ENCODE results near the gene ZBTB25.

DNA sequence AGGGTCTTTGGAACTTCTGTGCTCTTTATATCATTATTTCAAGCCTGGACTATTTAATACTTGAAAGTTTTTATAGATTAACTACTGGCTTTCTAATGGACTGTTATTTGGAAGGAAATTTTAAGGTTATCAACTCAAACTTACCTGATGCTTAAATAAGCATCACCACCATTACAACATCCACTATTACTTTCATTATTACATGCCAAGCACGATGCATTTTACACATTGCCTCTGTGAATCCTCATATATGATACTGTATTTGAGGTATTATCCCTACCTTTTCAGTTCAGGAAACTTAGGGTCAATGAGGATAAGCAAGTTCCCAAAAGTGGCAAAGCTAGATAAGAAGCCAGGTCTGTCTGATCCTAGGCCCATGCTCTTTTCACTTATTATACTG lies 13.3 kb upstream of the ZBTB25 start:
- TF ChIP-seq, protein P1, sequence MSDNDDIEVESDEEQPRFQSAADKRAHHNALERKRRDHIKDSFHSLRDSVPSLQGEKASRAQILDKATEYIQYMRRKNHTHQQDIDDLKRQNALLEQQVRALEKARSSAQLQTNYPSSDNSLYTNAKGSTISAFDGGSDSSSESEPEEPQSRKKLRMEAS (IDR thresholded peaks at IDR 0.05; ENCODE audit: low read depth, low read length) = no peak
- no peak for TF ChIP-seq RAD51 (IDR thresholded peaks at IDR 0.05)
- TF ChIP-seq POLR2AphosphoS5 (IDR thresholded peaks at IDR 0.05; ENCODE audit: low read length) = no peak
- TF ChIP-seq, protein P2, sequence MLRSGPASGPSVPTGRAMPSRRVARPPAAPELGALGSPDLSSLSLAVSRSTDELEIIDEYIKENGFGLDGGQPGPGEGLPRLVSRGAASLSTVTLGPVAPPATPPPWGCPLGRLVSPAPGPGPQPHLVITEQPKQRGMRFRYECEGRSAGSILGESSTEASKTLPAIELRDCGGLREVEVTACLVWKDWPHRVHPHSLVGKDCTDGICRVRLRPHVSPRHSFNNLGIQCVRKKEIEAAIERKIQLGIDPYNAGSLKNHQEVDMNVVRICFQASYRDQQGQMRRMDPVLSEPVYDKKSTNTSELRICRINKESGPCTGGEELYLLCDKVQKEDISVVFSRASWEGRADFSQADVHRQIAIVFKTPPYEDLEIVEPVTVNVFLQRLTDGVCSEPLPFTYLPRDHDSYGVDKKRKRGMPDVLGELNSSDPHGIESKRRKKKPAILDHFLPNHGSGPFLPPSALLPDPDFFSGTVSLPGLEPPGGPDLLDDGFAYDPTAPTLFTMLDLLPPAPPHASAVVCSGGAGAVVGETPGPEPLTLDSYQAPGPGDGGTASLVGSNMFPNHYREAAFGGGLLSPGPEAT (IDR thresholded peaks at IDR 0.05; ENCODE audit: low read depth) = no peak
- TF ChIP-seq NR2C2 (IDR thresholded peaks at IDR 0.05; ENCODE audit: borderline replicate concordance, control insufficient read depth, insufficient read length, low read depth) = no peak
- no peak for TF ChIP-seq EP300 (IDR thresholded peaks at IDR 0.05; ENCODE audit: borderline replicate concordance in 1 of 2, control insufficient read depth in 1 of 2, low read depth in 2 of 2, low read length in 2 of 2)
- TF ChIP-seq, protein P3, sequence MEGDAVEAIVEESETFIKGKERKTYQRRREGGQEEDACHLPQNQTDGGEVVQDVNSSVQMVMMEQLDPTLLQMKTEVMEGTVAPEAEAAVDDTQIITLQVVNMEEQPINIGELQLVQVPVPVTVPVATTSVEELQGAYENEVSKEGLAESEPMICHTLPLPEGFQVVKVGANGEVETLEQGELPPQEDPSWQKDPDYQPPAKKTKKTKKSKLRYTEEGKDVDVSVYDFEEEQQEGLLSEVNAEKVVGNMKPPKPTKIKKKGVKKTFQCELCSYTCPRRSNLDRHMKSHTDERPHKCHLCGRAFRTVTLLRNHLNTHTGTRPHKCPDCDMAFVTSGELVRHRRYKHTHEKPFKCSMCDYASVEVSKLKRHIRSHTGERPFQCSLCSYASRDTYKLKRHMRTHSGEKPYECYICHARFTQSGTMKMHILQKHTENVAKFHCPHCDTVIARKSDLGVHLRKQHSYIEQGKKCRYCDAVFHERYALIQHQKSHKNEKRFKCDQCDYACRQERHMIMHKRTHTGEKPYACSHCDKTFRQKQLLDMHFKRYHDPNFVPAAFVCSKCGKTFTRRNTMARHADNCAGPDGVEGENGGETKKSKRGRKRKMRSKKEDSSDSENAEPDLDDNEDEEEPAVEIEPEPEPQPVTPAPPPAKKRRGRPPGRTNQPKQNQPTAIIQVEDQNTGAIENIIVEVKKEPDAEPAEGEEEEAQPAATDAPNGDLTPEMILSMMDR (IDR thresholded peaks at IDR 0.05 in 2 of 3, conservative IDR thresholded peaks at IDR 0.05 in 1 of 3; ENCODE audit: control insufficient read depth in 2 of 3, extremely low read depth in 1 of 3, insufficient read depth in 1 of 3, low read depth in 3 of 3, low read length in 3 of 3) = no peak
- no peak for TF ChIP-seq ESRRA (IDR thresholded peaks at IDR 0.05; ENCODE audit: low read length)
- TF ChIP-seq RCOR1 (conservative IDR thresholded peaks at IDR 0.05; ENCODE audit: low read depth, low read length) = no peak
- TF ChIP-seq, protein P4, sequence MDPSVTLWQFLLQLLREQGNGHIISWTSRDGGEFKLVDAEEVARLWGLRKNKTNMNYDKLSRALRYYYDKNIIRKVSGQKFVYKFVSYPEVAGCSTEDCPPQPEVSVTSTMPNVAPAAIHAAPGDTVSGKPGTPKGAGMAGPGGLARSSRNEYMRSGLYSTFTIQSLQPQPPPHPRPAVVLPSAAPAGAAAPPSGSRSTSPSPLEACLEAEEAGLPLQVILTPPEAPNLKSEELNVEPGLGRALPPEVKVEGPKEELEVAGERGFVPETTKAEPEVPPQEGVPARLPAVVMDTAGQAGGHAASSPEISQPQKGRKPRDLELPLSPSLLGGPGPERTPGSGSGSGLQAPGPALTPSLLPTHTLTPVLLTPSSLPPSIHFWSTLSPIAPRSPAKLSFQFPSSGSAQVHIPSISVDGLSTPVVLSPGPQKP (IDR thresholded peaks at IDR 0.05; ENCODE audit: low read depth, low read length) = no peak
- TF ChIP-seq HDAC2 (IDR thresholded peaks at IDR 0.05) = no peak

Data from GM12878 (cell line).